NT2/D1 (cell line): Measurements from ENCODE around the gene UCK2.

Experiments used
- DNase-seq: peaks from one replicate; pipeline ENCODE4 v3.0.0-alpha.2; 2011; ENCODE audit warnings: low read depth, low spot score
- H3K27me3 ChIP-seq: 2 replicates; pipeline ENCODE4 v1.6.0; 2011; ENCODE audit warnings: mild to moderate bottlenecking; ENCODE audit not compliant: insufficient read length, insufficient read depth
- H3K36me3 ChIP-seq: 2 replicates; pipeline ENCODE4 v1.6.1; 2011; ENCODE audit warnings: mild to moderate bottlenecking, low read length, mixed read lengths; ENCODE audit not compliant: insufficient read depth, insufficient read length
- H3K4me1 ChIP-seq: 2 replicates; pipeline ENCODE4 v1.5.1; 2011; ENCODE audit not compliant: insufficient read depth, insufficient read length
- H3K4me3 ChIP-seq: 2 replicates; pipeline ENCODE4 v1.5.1; 2011; ENCODE audit warnings: low read depth; ENCODE audit not compliant: insufficient read length
- H3K9ac ChIP-seq: 2 replicates; pipeline ENCODE4 v1.6.0; 2011; ENCODE audit warnings: low read depth; ENCODE audit not compliant: insufficient read length
- H3K9me3 ChIP-seq: 2 replicates; pipeline ENCODE4 v1.5.1; 2011; ENCODE audit warnings: mild to moderate bottlenecking, low read length; ENCODE audit not compliant: insufficient read depth
- SUZ12 ChIP-seq: IDR thresholded peaks from 2 replicates; pipeline ENCODE4 v1.6.1; 2011; ENCODE audit not compliant: insufficient read length, insufficient read depth; ENCODE audit errors: extremely low read depth
- YY1 ChIP-seq: IDR thresholded peaks from 2 replicates; pipeline ENCODE4 v1.6.1; 2011; ENCODE audit not compliant: insufficient read length, insufficient read depth
- ZNF274 ChIP-seq: IDR thresholded peaks from 2 replicates; pipeline ENCODE4 v1.6.1; 2011; ENCODE audit warnings: mild to moderate bottlenecking, low read depth, low read length

Gene UCK2

GRCh38 chr1:165897326-165898303, 70.2 kb downstream of the UCK2 start:
- no peak for DNase-seq
- Histone ChIP-seq H3K4me1 (no peaks in the 10 kb centered on the region), H3K27me3 (no peaks in the 10 kb centered on the region), H3K9ac (no peak overlapping the region), H3K36me3 (peaks cover 93% of the 10 kb centered on the region), H3K9me3 (no peaks in the 10 kb centered on the region), H3K4me3 (no peak overlapping the region)
- TF ChIP-seq YY1 (no peak), SUZ12 (no peak), ZNF274 (no peak)

DNA sequence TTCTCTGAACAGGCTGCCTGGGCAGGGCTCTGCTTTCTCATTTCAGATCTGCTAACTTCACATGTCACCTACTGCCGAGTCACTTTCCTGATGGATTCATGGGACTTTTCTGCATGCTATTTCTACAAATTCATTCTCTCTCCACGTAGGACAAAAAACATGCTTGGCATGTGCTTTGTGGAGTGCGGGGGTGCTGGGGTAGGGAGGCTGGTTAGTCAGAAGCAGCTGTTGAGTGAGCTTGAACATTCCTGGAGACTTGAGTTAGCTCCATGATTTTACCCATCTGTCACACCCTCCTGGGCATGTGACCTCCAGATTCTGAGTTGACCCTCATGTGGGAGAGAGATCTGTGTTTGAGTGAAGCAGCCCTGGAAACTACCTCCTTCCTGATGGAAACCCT, 71.4 kb downstream of the UCK2 start:
- H3K9me3 ChIP-seq: no peaks in the 10 kb centered on the region
- H3K4me1 ChIP-seq: no peaks in the 10 kb centered on the region
- peaks cover 93% of the 10 kb centered on the region for H3K36me3 ChIP-seq
- TF ChIP-seq ZNF274 (no peak), YY1 (no peak), SUZ12 (no peak)
- H3K9ac ChIP-seq: no peak overlapping the region
- no peaks in the 10 kb centered on the region for H3K27me3 ChIP-seq
- DNase-seq: no peak
- no peak overlapping the region for H3K4me3 ChIP-seq

DNA sequence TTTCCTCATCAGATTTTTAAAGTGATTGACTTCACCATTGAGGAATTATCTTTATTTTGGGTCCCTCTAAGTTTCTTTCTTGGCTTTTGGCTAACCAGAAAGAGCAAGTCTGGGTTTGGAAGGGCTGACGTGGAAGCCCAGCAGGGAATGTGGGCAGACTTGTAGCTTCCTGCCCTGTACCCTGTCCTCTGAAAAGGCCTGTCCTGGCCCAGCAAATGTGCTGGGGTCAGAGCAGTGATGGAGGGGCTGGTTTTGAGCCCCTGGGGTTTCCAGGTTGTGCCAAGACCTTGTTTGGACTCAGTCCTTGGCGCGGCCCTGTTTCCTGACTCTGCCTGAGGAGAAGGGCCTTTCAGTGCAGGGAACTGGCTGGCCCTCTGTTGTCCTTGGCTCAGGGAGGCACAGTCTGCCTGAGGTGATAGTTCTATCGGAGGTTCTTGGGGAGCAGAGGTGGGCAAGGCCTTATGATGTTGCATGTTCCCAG, 72.1 kb downstream of the UCK2 start:
- Histone ChIP-seq H3K9ac (no peak overlapping the region), H3K36me3 (peaks cover 93% of the 10 kb centered on the region), H3K4me3 (no peak overlapping the region), H3K4me1 (no peaks in the 10 kb centered on the region), H3K27me3 (no peaks in the 10 kb centered on the region), H3K9me3 (no peaks in the 10 kb centered on the region)
- TF ChIP-seq YY1: no peak
- TF ChIP-seq SUZ12: no peak
- no peak for DNase-seq

- no peaks in the 10 kb centered on the region for H3K9me3 ChIP-seq
- H3K27me3 ChIP-seq: no peaks in the 10 kb centered on the region
- H3K4me3 ChIP-seq: no peak overlapping the region
- no peaks in the 10 kb centered on the region for H3K4me1 ChIP-seq
- DNase-seq: no peak
- no peak overlapping the region for H3K9ac ChIP-seq
- no peak for TF ChIP-seq SUZ12
- TF ChIP-seq ZNF274: no peak
- no peak for TF ChIP-seq YY1
- H3K36me3 ChIP-seq: peaks cover 93% of the 10 kb centered on the region
Observed at GRCh38 chr1:165900576-165901380, 73.4 kb downstream of the UCK2 start.

DNA sequence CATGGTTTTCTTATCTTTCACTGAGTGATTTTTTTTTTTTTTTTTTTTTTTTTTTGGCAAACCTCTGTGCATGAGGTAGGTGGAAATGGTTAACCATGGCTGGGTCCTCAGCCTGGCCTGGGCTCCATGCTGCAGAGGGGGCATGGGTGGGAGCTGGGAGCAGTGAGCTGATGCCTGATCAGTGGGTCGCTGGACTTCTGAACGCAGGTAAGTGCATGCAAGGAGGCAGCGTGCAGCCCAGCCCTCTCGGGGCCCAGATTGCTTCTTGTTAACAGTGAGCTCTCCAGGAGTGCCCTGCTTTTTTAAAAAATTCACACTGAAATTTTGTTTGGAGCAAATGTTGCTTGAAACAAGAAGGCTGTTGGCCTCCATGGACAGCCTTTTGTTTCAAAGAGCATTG, 75.2 kb downstream of the UCK2 start:
- H3K9me3 ChIP-seq: no peaks in the 10 kb centered on the region
- no peaks in the 10 kb centered on the region for H3K27me3 ChIP-seq
- TF ChIP-seq ZNF274 (no peak), SUZ12 (no peak), YY1 (no peak)
- peaks cover 94% of the 10 kb centered on the region for H3K36me3 ChIP-seq
- no peak for DNase-seq
- no peak overlapping the region for H3K4me3 ChIP-seq
- no peaks in the 10 kb centered on the region for H3K4me1 ChIP-seq
- no peak overlapping the region for H3K9ac ChIP-seq

DNA sequence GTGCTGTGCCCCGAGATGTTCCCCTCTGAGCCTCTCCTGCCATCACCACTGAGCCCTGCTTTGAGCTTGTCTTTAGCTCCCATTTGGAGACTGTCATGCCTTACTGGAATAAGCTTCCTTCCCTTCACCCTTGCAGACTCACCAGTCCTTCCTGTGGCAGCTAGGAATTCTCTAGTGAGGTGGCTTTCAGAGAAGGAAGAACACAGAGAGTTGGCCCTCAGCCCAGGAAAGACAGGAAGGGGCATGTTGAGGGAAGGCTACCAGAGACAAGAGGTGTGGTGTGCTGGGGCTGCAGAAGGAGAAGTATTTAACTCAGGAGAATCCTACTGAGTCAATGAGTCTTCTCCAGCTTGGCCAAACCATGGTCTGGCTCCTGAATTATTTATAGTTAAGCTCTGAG, 76.3 kb downstream of the UCK2 start:
- Histone ChIP-seq H3K4me3 (no peak overlapping the region), H3K36me3 (peaks cover 94% of the 10 kb centered on the region), H3K27me3 (no peaks in the 10 kb centered on the region), H3K4me1 (no peaks in the 10 kb centered on the region), H3K9ac (no peak overlapping the region), H3K9me3 (no peaks in the 10 kb centered on the region)
- no peak for DNase-seq
- TF ChIP-seq SUZ12 (no peak), ZNF274 (no peak), YY1 (no peak)

DNA sequence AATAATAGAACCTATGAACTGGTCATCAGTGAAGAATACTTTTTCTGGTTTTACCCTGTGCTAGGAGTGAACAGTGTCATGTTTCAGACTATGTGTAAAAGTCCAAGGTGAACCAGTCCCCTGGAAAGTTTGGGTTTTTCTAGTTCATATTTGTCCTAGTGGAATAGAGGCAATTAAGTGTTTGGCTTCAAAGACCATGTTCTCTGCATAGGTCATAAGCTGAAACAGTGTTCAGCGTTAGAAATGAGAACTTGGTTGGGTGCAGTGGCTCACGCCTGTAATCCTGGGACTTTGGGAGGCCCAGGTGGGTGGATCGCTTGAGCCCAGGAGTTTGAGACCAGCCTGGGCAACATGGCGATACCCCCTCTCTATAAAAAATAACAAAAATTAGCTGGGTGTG, 77.5 kb downstream of the UCK2 start:
- no peak for DNase-seq
- Histone ChIP-seq H3K9ac (no peak overlapping the region), H3K36me3 (peaks cover 97% of the 10 kb centered on the region), H3K9me3 (no peaks in the 10 kb centered on the region), H3K4me3 (no peak overlapping the region), H3K4me1 (no peaks in the 10 kb centered on the region), H3K27me3 (no peaks in the 10 kb centered on the region)
- TF ChIP-seq SUZ12 (no peak), ZNF274 (no peak), YY1 (no peak)
